ENCODE measurements around the gene RRAS2. TPM values are rescaled to one million over a fixed set of nuclear protein-coding genes. Genes with fewer than 3 reads are reported as not detected.

The RRAS2 gene
- total RNA-seq, 3 donors from 2014 or later (not counting 1 experiment from before 2014, with no cell fraction given) = 62.1 to 86.7 (median 69.6) TPM

DNA sequence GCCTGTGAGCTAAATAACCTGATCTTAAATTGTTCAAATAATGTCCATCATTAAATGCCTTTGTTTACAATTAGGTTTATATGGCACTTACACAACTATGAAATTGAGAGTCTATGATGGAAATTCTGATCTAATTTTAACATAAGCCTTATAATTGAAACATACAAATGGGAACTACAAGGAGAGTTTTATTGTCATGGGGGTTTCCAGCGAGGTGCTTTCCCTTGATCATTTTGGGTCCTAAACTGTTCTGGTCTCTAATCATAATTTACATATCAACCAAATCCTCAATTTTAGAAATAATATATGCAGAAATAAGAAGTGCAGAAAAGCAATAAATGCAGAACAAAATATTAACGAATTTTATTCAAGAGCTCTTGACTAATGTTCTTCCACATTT is 44.9 kb downstream of the RRAS2 start:
- Mint-ChIP-seq H3K27ac (peak overlapping the region in 1 of 2 donors; percentile 20), H3K4me1 (peaks cover 60 to 61% of the 10 kb centered on the region in 2 donors), H3K27me3 (ENCODE audit: low read depth in 2 of 2) (no peaks in the 10 kb centered on the region), H3K36me3 (no peaks in the 10 kb centered on the region), H3K9me3 (no peaks in the 10 kb centered on the region), H3K4me3 (no peak overlapping the region)
- TF ChIP-seq, protein P1, sequence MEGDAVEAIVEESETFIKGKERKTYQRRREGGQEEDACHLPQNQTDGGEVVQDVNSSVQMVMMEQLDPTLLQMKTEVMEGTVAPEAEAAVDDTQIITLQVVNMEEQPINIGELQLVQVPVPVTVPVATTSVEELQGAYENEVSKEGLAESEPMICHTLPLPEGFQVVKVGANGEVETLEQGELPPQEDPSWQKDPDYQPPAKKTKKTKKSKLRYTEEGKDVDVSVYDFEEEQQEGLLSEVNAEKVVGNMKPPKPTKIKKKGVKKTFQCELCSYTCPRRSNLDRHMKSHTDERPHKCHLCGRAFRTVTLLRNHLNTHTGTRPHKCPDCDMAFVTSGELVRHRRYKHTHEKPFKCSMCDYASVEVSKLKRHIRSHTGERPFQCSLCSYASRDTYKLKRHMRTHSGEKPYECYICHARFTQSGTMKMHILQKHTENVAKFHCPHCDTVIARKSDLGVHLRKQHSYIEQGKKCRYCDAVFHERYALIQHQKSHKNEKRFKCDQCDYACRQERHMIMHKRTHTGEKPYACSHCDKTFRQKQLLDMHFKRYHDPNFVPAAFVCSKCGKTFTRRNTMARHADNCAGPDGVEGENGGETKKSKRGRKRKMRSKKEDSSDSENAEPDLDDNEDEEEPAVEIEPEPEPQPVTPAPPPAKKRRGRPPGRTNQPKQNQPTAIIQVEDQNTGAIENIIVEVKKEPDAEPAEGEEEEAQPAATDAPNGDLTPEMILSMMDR (IDR thresholded peaks at IDR 0.05) = no peak
- H3K27me3 ChIP-seq (ENCODE audit: control insufficient read depth, insufficient read depth, low read length) = no peaks in the 10 kb centered on the region
- WGBS (ENCODE audit: insufficient coverage) = no CpG with 5 or more reads among the region's 2 CpGs
- H3K27ac ChIP-seq (ENCODE audit: low read length) = peak overlapping the region; percentile 60
- DNase-seq (no peak), ATAC-seq (no peak)
- intact Hi-C loops (cut with micrococcal nuclease) = no loop called here
- H3K9me3 ChIP-seq (ENCODE audit: control insufficient read depth, insufficient read depth, low read length) = no peaks in the 10 kb centered on the region
- H3K36me3 ChIP-seq (ENCODE audit: control insufficient read depth, insufficient read depth, low read length) = no peaks in the 10 kb centered on the region
- no peak overlapping the region for H3K4me3 ChIP-seq (ENCODE audit: low read length)
- H3K4me1 ChIP-seq (ENCODE audit: control insufficient read depth, insufficient read depth, low read length) = peaks cover 50% of the 10 kb centered on the region

DNA sequence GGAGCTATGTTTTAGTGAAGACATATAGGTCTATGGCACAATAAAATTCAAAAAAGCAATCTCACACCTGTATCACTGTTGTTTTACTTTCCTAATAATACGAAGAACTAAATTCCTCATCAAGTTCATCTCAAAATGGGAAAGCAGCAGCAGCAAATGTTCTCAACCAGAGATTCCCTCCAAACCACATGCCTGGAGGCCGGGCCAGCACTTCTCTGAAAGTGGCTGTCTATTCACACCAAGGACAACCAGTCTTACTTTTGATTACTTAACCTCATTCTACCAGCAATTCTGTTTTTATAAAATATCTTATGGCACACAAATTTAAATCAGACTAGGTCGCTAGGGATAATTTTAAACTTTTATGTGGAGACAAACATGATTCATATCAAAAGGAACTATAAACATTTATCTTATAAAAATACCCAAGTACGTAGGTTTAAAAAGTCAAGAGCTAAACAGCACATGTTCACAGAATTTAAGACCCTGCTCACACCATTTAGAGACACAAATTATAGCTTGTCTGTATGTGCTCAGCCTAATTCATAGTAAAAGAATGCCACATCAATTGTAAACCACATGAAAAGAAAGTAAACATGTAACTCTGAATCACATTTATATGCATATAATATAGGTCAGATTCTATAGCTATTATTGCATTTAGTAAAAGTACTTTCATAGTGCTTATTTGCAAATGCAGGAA is 46.1 kb downstream of the RRAS2 start:
- no peaks in the 10 kb centered on the region for H3K36me3 ChIP-seq (ENCODE audit: control insufficient read depth, insufficient read depth, low read length)
- WGBS (ENCODE audit: insufficient coverage) = 44% methylated on average over 2 of the region's 4 CpGs
- H3K27me3 Mint-ChIP-seq (ENCODE audit: low read depth in 2 of 2) = no peaks in the 10 kb centered on the region
- no peaks in the 10 kb centered on the region for H3K36me3 Mint-ChIP-seq
- DNase-seq (peak in 1 of 2 donors; percentile 15), ATAC-seq (no peak)
- intact Hi-C loops (cut with micrococcal nuclease) = no loop called here
- H3K27me3 ChIP-seq (ENCODE audit: control insufficient read depth, insufficient read depth, low read length) = no peaks in the 10 kb centered on the region
- H3K9me3 Mint-ChIP-seq = no peaks in the 10 kb centered on the region
- peaks cover 47 to 49% of the 10 kb centered on the region in 2 donors for H3K4me1 Mint-ChIP-seq
- H3K4me1 ChIP-seq (ENCODE audit: control insufficient read depth, insufficient read depth, low read length) = peaks cover 40% of the 10 kb centered on the region
- peak overlapping the region; percentile 7 for H3K4me3 Mint-ChIP-seq
- peak overlapping the region; percentile 60 for H3K27ac ChIP-seq (ENCODE audit: low read length)
- H3K27ac Mint-ChIP-seq = peak overlapping the region; percentile 20 to 37
- no peaks in the 10 kb centered on the region for H3K9me3 ChIP-seq (ENCODE audit: control insufficient read depth, insufficient read depth, low read length)
- TF ChIP-seq, protein P1 (IDR thresholded peaks at IDR 0.05) = no peak
- H3K4me3 ChIP-seq (ENCODE audit: low read length) = no peak overlapping the region

DNA sequence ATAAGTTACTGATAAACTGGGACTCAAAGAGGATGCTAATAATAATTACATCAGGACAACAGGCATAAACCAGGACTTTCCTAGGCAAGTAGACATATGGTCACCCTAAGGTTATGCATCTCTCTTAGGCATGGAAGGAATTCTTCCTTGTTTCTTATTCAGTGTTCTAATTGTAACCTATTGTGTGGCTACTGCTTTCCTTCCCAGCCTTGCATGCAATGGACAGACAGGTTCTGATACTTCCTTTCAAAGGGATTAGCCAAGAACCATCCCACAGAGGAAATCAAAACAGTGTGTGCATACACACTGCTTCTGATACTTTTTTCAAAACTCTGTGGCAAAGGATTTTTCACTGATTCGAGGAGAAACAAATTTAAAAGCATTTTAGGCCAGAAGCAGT is 48.3 kb downstream of the RRAS2 start:
- ATAC-seq = no peak
- Histone ChIP-seq H3K4me3 (ENCODE audit: low read length) (no peak overlapping the region), H3K27me3 (ENCODE audit: control insufficient read depth, insufficient read depth, low read length) (no peaks in the 10 kb centered on the region), H3K4me1 (ENCODE audit: control insufficient read depth, insufficient read depth, low read length) (peaks cover 34% of the 10 kb centered on the region), H3K9me3 (ENCODE audit: control insufficient read depth, insufficient read depth, low read length) (no peaks in the 10 kb centered on the region), H3K27ac (ENCODE audit: low read length) (no peak overlapping the region), H3K36me3 (ENCODE audit: control insufficient read depth, insufficient read depth, low read length) (no peaks in the 10 kb centered on the region)
- Mint-ChIP-seq H3K4me1 (peaks cover 41 to 44% of the 10 kb centered on the region in 2 donors), H3K4me3 (no peak overlapping the region), H3K27me3 (ENCODE audit: low read depth in 2 of 2) (no peaks in the 10 kb centered on the region), H3K27ac (no peak overlapping the region), H3K36me3 (no peaks in the 10 kb centered on the region), H3K9me3 (no peaks in the 10 kb centered on the region)
- DNase-seq = no peak
- WGBS (ENCODE audit: insufficient coverage) = 86% methylated on average over 1 of the region's 1 CpG
- TF ChIP-seq, protein P1 (IDR thresholded peaks at IDR 0.05) = no peak
- intact Hi-C loops (cut with micrococcal nuclease) = no loop called here
